ENCODE measurements around the gene CA5B. TPM values are rescaled to one million over a fixed set of nuclear protein-coding genes. Genes with fewer than 3 reads are reported as not detected.
A peak's percentile ranks its signal among the peaks of the same experiment; 100 is the strongest.
"Not testable (repeated sequence)": the region's sequence is repeated elsewhere in the genome, so short reads cannot be mapped to it uniquely, and the experiment has no call there.

CA5B gene
- total RNA-seq, 2 donors from 2014 or later: 14.5 to 45.9 TPM

- H3K36me3 Mint-ChIP-seq (ENCODE audit: low read depth): peaks cover 9% of the 10 kb centered on the region
- H3K4me3 Mint-ChIP-seq: peak overlapping the region; percentile 73
- H3K27me3 Mint-ChIP-seq: no peaks in the 10 kb centered on the region
- ATAC-seq (replicated peaks): no peak
- H3K27ac Mint-ChIP-seq: peak overlapping the region; percentile 58
- H3K9me3 Mint-ChIP-seq: no peaks in the 10 kb centered on the region
- peaks cover 12% of the 10 kb centered on the region for H3K4me1 Mint-ChIP-seq
These were observed 696 bp upstream of the CA5B start for GRCh38 chrX:15737190-15737958.

- Mint-ChIP-seq H3K36me3 (ENCODE audit: low read depth) (peaks cover 28% of the 10 kb centered on the region), H3K27ac (no peak overlapping the region), H3K9me3 (no peaks in the 10 kb centered on the region), H3K4me3 (peak overlapping the region; percentile 73), H3K4me1 (peaks cover 26% of the 10 kb centered on the region), H3K27me3 (no peaks in the 10 kb centered on the region)
- no peak for ATAC-seq (replicated peaks)
These were observed 1.8 kb downstream of the CA5B start for GRCh38 chrX:15739886-15740285.

GRCh38 chrX:15744181-15744867 is 6.3 kb downstream of the CA5B start:
- Mint-ChIP-seq H3K4me1 (peaks cover 35% of the 10 kb centered on the region), H3K27ac (peak overlapping the region; percentile 71), H3K36me3 (ENCODE audit: low read depth) (peaks cover 33% of the 10 kb centered on the region), H3K4me3 (no peak overlapping the region), H3K27me3 (no peaks in the 10 kb centered on the region), H3K9me3 (no peaks in the 10 kb centered on the region)
- no peak for ATAC-seq (replicated peaks)

- Mint-ChIP-seq H3K27me3 (no peaks in the 10 kb centered on the region), H3K4me3 (no peak overlapping the region), H3K36me3 (ENCODE audit: low read depth) (peaks cover 38% of the 10 kb centered on the region), H3K9me3 (no peaks in the 10 kb centered on the region), H3K4me1 (peaks cover 40% of the 10 kb centered on the region), H3K27ac (no peak overlapping the region)
- no peak for ATAC-seq (replicated peaks)
These were observed 7.1 kb downstream of the CA5B start for GRCh38 chrX:15745179-15745578.

- ATAC-seq (replicated peaks): not testable (repeated sequence)
- H3K4me1 Mint-ChIP-seq: peaks cover 50% of the 10 kb centered on the region
These were observed 8.6 kb downstream of the CA5B start for GRCh38 chrX:15746651-15747050.

GRCh38 chrX:15747626-15748173 is 9.6 kb downstream of the CA5B start:
- Mint-ChIP-seq H3K27me3 (no peaks in the 10 kb centered on the region), H3K4me3 (no peak overlapping the region), H3K9me3 (no peaks in the 10 kb centered on the region), H3K36me3 (ENCODE audit: low read depth) (peaks cover 44% of the 10 kb centered on the region), H3K27ac (peak overlapping the region; percentile 50), H3K4me1 (peaks cover 44% of the 10 kb centered on the region)
- no peak for ATAC-seq (replicated peaks)

More at GRCh38 chrX:15746651-15747050, 8.6 kb downstream of the CA5B start:
- not testable (repeated sequence) for H3K9me3 Mint-ChIP-seq, H3K4me3 Mint-ChIP-seq, H3K27ac Mint-ChIP-seq, H3K27me3 Mint-ChIP-seq
- peaks cover 51% of the 10 kb centered on the region for H3K36me3 Mint-ChIP-seq (ENCODE audit: low read depth)

- Mint-ChIP-seq H3K4me3 (peak overlapping the region; percentile 80), H3K4me1 (peaks cover 38% of the 10 kb centered on the region), H3K36me3 (ENCODE audit: low read depth) (peaks cover 33% of the 10 kb centered on the region), H3K9me3 (no peaks in the 10 kb centered on the region), H3K27ac (peak overlapping the region; percentile 95), H3K27me3 (no peaks in the 10 kb centered on the region)
- no peak for ATAC-seq (replicated peaks)
These were observed 10.8 kb downstream of the CA5B start for GRCh38 chrX:15748841-15749240.

GRCh38 chrX:15749642-15750610 is 11.9 kb downstream of the CA5B start:
- Mint-ChIP-seq H3K4me1 (peaks cover 40% of the 10 kb centered on the region), H3K36me3 (ENCODE audit: low read depth) (peaks cover 28% of the 10 kb centered on the region), H3K27ac (peak overlapping the region; percentile 95), H3K27me3 (no peaks in the 10 kb centered on the region), H3K9me3 (no peaks in the 10 kb centered on the region), H3K4me3 (peak overlapping the region; percentile 80)
- ATAC-seq (replicated peaks): peak; percentile 69

- Mint-ChIP-seq H3K9me3 (no peaks in the 10 kb centered on the region), H3K27me3 (no peaks in the 10 kb centered on the region), H3K4me1 (peaks cover 40% of the 10 kb centered on the region), H3K4me3 (peak overlapping the region; percentile 80), H3K27ac (peak overlapping the region; percentile 95), H3K36me3 (ENCODE audit: low read depth) (peaks cover 28% of the 10 kb centered on the region)
- ATAC-seq (replicated peaks): peak; percentile 41
These were observed 12.6 kb downstream of the CA5B start for GRCh38 chrX:15750611-15751154.

GRCh38 chrX:15751155-15751819 is 13.2 kb downstream of the CA5B start:
- H3K27me3 Mint-ChIP-seq: no peaks in the 10 kb centered on the region
- H3K4me3 Mint-ChIP-seq: peak overlapping the region; percentile 80
- H3K4me1 Mint-ChIP-seq: peaks cover 45% of the 10 kb centered on the region
- peak overlapping the region; percentile 95 for H3K27ac Mint-ChIP-seq
- no peaks in the 10 kb centered on the region for H3K9me3 Mint-ChIP-seq
- H3K36me3 Mint-ChIP-seq (ENCODE audit: low read depth): peaks cover 26% of the 10 kb centered on the region
- peak; percentile 73 for ATAC-seq (replicated peaks)

GRCh38 chrX:15755091-15755490 is 17.0 kb downstream of the CA5B start:
- Mint-ChIP-seq H3K27me3 (no peaks in the 10 kb centered on the region), H3K36me3 (ENCODE audit: low read depth) (peaks cover 19% of the 10 kb centered on the region), H3K4me1 (peaks cover 46% of the 10 kb centered on the region), H3K27ac (no peak overlapping the region), H3K9me3 (no peaks in the 10 kb centered on the region), H3K4me3 (no peak overlapping the region)
- ATAC-seq (replicated peaks): no peak

- Mint-ChIP-seq H3K4me3 (no peak overlapping the region), H3K36me3 (ENCODE audit: low read depth) (no peaks in the 10 kb centered on the region), H3K27ac (peak overlapping the region; percentile 68), H3K4me1 (peaks cover 41% of the 10 kb centered on the region), H3K9me3 (no peaks in the 10 kb centered on the region), H3K27me3 (no peaks in the 10 kb centered on the region)
- ATAC-seq (replicated peaks): no peak
These were observed 20.1 kb downstream of the CA5B start for GRCh38 chrX:15758140-15758539.

- peaks cover 34% of the 10 kb centered on the region for H3K4me1 Mint-ChIP-seq
- H3K36me3 Mint-ChIP-seq (ENCODE audit: low read depth); H3K9me3 Mint-ChIP-seq; H3K27me3 Mint-ChIP-seq: not testable (repeated sequence)
- peak; percentile 74 for ATAC-seq (replicated peaks)
- H3K27ac Mint-ChIP-seq: peak overlapping the region; percentile 88
- peak overlapping the region; percentile 54 for H3K4me3 Mint-ChIP-seq
These were observed 21.8 kb downstream of the CA5B start for GRCh38 chrX:15759886-15760285.
